T-helper 1 cell treated with Interleukin-12 subunit alpha and Interleukin-12 subunit beta and Interleukin-4 antibody, amounts not matched to agents 30 μg/mL and 1 μg/mL, for 36 hours (primary cell): Measurements from ENCODE around the gene ALDH3A1.

Experiments used
- H3K27ac Mint-ChIP-seq: one replicate; pipeline ENCODE4 v1.8.0; 2021; ENCODE audit warnings: mild to moderate bottlenecking, mixed read lengths
- H3K27me3 Mint-ChIP-seq: one replicate; pipeline ENCODE4 v1.8.0; 2021; ENCODE audit warnings: low read depth, mixed read lengths
- H3K36me3 Mint-ChIP-seq: one replicate; pipeline ENCODE4 v1.8.0; 2021; ENCODE audit warnings: low read depth, mixed read lengths
- H3K4me1 Mint-ChIP-seq: one replicate; pipeline ENCODE4 v1.8.0; 2021; ENCODE audit warnings: low read depth, mixed read lengths
- H3K4me3 Mint-ChIP-seq: one replicate; pipeline ENCODE4 v1.8.0; 2021; ENCODE audit warnings: mild to moderate bottlenecking, moderate library complexity, mixed read lengths
- H3K9me3 Mint-ChIP-seq: one replicate; pipeline ENCODE4 v1.8.0; 2021; ENCODE audit warnings: mixed read lengths

The ALDH3A1 gene

DNA sequence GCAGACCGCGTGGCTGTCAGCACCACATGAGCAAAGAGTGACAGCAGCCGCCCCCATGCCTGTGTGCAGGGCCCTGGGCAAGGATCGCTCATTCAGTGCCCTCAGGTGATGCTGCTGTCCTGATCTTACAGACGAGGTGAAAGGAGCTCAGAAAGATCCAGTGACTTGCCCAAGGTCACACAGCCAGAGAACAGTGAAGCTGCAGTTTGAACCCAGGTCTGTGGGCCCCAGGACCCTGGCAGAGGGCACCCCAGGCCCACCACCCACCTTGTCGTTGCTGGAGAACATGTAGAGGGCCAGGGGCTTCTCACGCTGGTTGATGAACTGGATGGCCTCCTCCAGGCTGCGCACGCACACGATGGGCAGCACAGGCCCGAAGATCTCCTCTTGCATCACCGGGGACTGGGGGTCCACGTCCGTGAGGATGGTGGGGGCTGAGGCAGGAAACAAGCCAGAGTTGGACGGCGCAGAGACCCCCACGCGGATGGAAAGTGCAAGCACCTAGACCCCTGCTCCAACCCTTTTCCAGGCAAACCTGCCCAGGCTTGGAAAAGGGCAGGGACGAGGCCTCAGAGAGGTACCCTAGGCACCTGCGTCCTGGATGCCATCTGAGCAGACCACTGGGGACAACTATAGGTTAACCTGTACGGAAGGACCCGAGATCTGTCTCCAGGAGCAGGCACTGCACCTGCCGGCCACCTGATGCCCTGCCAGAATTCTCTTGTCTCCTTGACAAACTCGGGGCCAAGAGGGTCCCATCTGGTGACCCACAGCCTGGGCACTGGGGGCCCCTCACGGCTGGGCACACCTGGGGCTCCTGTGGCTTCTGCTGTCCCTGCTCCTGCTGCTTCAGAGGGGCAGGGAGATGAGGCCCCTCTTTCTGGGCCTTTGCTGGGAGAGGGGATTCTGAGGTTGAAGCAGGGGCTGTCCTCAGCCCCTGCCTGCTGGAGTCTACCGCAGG lies 8.6 kb downstream of the ALDH3A1 start:
- Mint-ChIP-seq H3K4me3 (no peak overlapping the region), H3K36me3 (no peaks in the 10 kb centered on the region), H3K9me3 (no peaks in the 10 kb centered on the region), H3K27me3 (no peaks in the 10 kb centered on the region), H3K4me1 (no peaks in the 10 kb centered on the region), H3K27ac (no peak overlapping the region)

DNA sequence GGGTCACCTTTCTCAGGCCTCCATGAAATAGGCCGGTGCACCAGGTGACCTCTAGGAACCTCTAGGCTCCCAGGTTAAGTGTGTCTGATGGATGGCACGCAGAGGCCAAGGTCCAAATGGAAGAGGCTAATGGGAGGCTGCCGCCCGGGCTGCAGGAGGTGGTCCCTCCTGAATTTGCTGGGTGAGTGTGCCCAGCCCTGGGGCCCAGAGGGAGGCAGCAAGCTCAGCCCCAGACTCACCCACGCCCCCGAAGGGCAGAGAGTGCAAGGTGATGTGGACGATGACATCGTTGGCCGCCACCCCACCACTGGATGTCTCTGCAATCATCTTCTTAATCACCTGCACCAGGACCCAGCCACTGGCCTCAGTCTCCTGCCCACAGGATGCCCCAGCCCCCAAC lies 9.3 kb downstream of the ALDH3A1 start:
- no peaks in the 10 kb centered on the region for H3K9me3 Mint-ChIP-seq
- no peaks in the 10 kb centered on the region for H3K4me1 Mint-ChIP-seq
- H3K27ac Mint-ChIP-seq = no peak overlapping the region
- H3K27me3 Mint-ChIP-seq = no peaks in the 10 kb centered on the region
- no peaks in the 10 kb centered on the region for H3K36me3 Mint-ChIP-seq
- no peak overlapping the region for H3K4me3 Mint-ChIP-seq

DNA sequence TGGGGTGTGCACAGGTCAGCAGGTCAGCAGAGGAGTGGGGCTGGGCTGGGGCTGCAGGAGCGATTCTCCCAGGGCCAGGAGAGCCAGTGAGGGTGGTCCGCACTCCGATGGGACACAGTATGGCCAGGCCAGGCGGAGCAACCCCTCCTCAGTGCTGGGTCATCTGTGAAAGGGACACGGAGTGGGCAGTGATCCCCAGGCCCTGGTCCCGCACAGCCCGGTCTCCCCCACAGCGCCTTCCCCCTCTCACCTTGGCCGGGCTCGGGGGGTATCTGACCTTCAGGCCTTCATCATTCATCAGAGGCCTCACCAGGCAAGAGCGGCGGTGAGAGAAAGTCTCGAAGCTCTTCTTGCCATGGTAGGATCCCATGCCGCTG lies 10.0 kb downstream of the ALDH3A1 start:
- no peaks in the 10 kb centered on the region for H3K27me3 Mint-ChIP-seq
- no peaks in the 10 kb centered on the region for H3K36me3 Mint-ChIP-seq
- H3K9me3 Mint-ChIP-seq = no peaks in the 10 kb centered on the region
- no peak overlapping the region for H3K4me3 Mint-ChIP-seq
- no peak overlapping the region for H3K27ac Mint-ChIP-seq
- no peaks in the 10 kb centered on the region for H3K4me1 Mint-ChIP-seq

DNA sequence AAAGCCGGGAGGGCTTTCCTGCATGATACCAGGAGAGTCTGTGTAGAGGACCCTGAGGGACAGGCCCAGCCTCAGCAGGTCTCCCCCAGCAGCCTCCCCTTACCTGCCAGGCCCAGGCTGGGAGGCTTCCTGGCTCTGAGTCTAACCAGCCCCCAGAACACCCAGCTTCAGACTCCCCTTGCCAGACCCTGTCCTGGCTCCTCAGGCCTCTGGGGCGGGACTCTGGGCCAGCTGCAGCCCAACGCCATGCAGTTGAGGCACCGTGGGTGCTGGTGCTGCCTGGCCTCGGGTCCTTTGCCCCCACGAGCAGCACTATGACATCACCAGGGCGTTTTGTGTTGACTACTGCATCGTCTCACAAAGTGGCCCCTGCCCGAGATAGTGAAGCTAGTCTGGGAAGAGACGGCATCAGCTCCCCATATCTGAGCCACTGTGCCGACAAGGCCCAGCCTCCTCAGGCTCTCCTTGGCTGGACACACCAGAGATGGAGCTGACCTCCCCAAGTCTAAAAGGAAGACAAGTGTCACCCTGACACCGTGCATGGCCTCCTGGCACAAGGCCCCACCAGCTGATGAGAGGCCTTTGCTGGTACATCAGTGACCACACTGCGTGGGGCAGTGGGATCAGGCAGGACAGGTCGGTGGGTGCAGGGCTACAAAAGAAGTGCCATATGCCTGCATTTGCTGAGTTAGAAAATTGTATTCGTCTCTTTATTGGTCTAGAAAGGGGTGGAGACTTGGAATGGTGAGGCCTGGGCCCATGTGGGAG lies 10.6 kb downstream of the ALDH3A1 start:
- Mint-ChIP-seq H3K27me3 (no peaks in the 10 kb centered on the region), H3K4me1 (no peaks in the 10 kb centered on the region), H3K9me3 (no peaks in the 10 kb centered on the region), H3K27ac (no peak overlapping the region), H3K4me3 (no peak overlapping the region), H3K36me3 (no peaks in the 10 kb centered on the region)

DNA sequence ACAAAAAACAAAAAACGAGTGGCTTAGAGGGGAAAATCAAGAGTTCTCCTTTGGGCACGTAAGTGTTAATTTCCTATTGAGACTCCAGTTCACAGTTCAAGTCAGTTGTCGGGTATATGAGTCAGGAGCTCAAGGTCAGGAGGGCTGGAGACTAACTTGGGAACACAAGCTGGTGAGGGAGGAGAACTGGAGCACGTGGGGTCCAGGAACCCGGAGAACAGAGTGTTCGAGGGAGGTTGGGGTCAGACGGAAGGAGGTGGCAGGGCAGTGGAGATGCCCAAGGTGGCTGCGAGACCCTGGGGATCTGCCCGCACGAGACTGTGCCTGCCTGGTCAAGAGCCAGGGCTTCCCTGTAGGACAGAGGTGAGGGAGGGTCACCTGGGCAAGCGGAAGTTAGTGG lies 12.0 kb downstream of the ALDH3A1 start:
- Mint-ChIP-seq H3K9me3 (no peaks in the 10 kb centered on the region), H3K4me3 (no peak overlapping the region), H3K27me3 (no peaks in the 10 kb centered on the region), H3K36me3 (no peaks in the 10 kb centered on the region), H3K27ac (no peak overlapping the region), H3K4me1 (no peaks in the 10 kb centered on the region)

DNA sequence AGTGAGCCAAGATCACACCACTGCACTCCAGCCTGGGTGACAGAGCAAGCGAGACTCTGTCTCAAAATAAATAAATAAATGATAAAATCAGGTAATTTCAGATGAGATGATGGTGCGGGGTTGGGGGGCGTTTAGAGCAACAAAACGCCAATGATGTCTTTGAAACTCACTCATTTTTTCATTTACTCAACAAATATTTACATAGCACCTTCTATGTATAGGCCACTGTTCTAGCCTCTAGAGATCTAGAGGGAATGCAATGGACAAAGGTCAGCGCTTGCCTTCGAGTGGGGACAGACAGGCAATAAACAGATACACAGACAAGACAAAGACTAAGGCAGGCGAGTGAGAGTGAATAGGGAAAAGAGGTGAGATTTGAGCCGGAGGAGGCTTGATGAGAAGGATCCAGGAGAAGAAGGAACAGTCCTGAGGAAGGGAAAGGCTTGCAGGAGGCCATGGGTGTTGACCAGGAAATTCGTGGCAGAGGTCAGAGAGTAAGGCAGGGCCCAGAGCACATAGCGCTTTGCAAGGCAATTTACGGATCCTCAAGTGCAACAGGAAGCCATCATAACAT lies 14.1 kb downstream of the ALDH3A1 start:
- no peaks in the 10 kb centered on the region for H3K9me3 Mint-ChIP-seq
- no peak overlapping the region for H3K27ac Mint-ChIP-seq
- no peak overlapping the region for H3K4me3 Mint-ChIP-seq
- H3K4me1 Mint-ChIP-seq = no peaks in the 10 kb centered on the region
- H3K36me3 Mint-ChIP-seq = no peaks in the 10 kb centered on the region
- no peaks in the 10 kb centered on the region for H3K27me3 Mint-ChIP-seq

DNA sequence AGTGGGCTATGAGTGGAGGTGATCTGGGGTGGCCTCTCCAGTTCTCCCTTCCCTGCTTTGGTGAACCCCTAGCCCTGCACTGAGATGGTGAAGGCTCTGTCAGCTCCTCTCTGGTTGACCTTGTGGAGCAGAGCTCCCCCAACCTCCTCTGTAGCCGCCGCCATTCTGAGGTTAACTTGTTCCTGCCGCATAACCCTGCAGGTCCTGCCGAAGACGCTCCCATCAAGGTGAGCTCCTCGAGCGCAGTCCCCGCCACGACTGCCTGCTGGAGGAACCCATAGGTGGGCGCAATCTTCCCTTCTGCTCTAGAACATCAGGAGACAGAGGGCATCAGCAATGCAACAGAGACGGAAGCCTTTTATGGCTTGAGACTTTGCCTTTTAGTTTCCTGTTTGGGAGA lies 16.5 kb downstream of the ALDH3A1 start:
- Mint-ChIP-seq H3K4me1 (no peaks in the 10 kb centered on the region), H3K9me3 (no peaks in the 10 kb centered on the region), H3K27me3 (no peaks in the 10 kb centered on the region), H3K4me3 (no peak overlapping the region), H3K36me3 (no peaks in the 10 kb centered on the region), H3K27ac (no peak overlapping the region)

DNA sequence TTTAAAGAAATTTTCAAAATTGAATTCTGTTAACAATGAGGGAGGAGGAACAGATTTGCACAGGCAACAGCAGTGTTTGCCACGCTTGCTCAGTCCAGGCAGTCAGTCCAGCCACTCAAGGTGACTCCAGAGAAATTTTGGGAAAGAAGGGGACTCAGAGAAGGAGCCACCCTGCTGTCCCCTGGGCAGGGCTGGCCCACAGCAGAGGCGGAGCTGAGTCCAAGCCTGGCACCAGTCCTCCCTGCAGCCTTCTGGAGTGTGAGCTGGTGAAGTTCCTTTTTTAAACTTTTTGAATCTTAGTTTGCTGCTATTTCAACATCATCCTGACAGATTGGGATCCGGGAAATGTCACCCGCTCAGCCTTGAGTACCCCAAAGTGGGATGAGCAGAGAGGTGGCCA lies 17.3 kb downstream of the ALDH3A1 start:
- H3K4me3 Mint-ChIP-seq = no peak overlapping the region
- no peaks in the 10 kb centered on the region for H3K9me3 Mint-ChIP-seq
- H3K27ac Mint-ChIP-seq = no peak overlapping the region
- no peaks in the 10 kb centered on the region for H3K27me3 Mint-ChIP-seq
- no peaks in the 10 kb centered on the region for H3K4me1 Mint-ChIP-seq
- no peaks in the 10 kb centered on the region for H3K36me3 Mint-ChIP-seq

DNA sequence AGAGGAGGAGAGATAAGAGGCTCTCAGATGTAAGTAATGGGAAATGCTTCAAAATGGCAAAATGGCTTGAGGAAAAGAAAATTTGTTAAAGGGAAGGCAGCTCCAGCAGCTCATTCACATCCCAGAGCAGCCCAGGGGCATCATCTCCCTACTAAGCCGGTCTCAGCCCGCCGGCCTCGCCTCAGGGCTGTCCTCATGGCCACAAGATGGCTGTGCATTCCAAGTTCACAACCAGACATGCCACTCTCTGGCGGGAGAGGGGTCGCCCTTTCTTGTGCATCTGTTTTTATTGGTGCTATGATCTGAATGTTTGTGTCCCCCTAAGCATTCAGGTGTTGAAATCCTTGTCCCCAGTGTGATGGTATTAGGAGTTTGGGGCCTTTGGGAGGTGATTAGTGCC lies 18.2 kb downstream of the ALDH3A1 start:
- no peaks in the 10 kb centered on the region for H3K9me3 Mint-ChIP-seq

DNA sequence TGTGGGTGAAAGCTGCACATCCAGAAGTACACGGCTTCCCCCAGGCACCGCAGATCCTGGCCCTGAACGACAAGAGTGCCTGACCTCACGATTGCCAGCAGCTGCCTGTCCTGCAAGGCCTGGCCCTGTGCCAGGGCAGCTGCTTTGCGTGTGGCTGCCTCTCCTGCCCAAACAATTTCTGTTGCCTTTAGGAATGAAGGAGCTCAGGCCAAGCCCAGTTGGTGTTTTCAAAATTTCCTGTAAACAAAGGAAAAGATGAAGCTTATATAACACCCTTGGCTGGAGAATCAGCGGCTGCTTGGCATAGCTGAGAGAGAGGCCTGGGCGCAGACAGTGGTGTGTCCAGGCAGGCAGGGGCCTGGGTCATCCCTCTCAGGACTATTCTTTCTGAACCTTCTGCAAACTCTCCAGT lies 20.0 kb downstream of the ALDH3A1 start:
- Mint-ChIP-seq H3K36me3 (no peaks in the 10 kb centered on the region), H3K4me1 (peaks cover 6% of the 10 kb centered on the region), H3K27ac (no peak overlapping the region), H3K9me3 (no peaks in the 10 kb centered on the region), H3K4me3 (no peak overlapping the region), H3K27me3 (peaks cover 12% of the 10 kb centered on the region)

More for the DNA sequence above, 18.2 kb downstream of the ALDH3A1 start:
- Mint-ChIP-seq H3K4me1 (peaks cover 5% of the 10 kb centered on the region), H3K4me3 (no peak overlapping the region), H3K27me3 (peaks cover 9% of the 10 kb centered on the region), H3K27ac (no peak overlapping the region), H3K36me3 (no peaks in the 10 kb centered on the region)

DNA sequence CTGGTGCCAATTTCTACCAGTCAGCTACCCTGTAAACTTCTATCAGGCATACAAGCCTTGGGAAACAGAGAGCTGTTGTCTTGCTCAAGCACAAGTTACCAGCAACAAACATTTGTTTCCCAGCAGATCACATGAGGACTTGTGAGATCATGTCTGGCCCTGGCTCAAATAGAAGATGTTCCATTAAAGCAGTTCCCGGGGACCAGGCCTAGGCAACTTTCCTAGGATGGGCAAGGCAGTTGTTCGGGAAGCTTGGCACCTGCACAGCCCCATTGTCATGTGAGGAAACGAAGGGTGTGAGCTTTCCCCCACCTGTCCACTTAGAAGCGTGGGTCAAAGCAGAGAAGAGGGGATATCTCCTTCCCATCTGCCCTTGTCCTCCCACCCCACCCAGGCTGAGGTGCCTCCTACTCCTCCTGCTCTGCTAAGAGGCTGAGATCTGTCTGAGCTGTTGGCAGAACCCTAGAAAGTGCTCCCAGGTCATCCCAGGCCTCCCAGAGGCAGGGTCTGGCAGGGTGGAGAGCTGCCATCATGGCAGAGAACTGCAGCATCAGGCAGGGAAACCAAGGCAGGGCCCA lies 20.5 kb downstream of the ALDH3A1 start:
- H3K4me3 Mint-ChIP-seq = no peak overlapping the region
- no peaks in the 10 kb centered on the region for H3K36me3 Mint-ChIP-seq
- H3K27ac Mint-ChIP-seq = no peak overlapping the region
- peaks cover 12% of the 10 kb centered on the region for H3K27me3 Mint-ChIP-seq
- H3K4me1 Mint-ChIP-seq = peaks cover 6% of the 10 kb centered on the region
- no peaks in the 10 kb centered on the region for H3K9me3 Mint-ChIP-seq

DNA sequence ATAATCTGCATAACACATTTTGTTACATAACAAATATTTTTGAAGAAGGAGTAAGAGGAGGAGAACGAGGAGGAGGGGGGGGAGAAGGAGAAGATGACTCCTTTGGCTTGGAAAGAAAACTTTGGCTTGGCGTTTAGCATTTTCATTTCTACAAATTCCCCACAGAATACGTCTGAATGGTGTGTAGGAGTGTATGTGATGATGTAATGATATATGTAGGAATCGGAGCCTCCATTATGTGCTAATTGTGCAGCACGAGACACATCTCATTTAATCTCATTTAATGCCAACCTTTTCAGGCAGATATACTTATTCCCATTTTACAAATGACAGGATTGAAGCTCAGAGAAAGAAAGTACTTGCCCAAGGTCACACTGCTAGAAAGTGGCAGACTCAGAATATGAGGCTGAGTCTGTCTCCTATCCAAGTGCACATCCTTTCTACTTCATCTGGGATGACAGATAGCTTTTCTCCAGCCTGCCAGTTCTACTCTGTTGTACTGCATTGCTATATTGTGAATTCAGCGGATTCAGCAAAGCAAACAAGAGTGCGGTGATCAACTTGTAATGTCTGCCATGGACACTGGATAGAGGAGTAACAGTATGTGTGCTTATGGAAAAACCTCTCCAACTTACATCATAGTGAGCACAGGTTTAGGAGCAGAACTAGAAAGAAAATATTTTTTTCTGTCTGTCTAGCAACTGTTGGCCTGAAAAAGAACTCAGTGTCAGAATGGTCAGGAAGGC lies 21.3 kb downstream of the ALDH3A1 start:
- peaks cover 6% of the 10 kb centered on the region for H3K4me1 Mint-ChIP-seq
- H3K36me3 Mint-ChIP-seq = no peaks in the 10 kb centered on the region
- H3K9me3 Mint-ChIP-seq = no peaks in the 10 kb centered on the region
- no peak overlapping the region for H3K27ac Mint-ChIP-seq
- H3K4me3 Mint-ChIP-seq = no peak overlapping the region
- peaks cover 15% of the 10 kb centered on the region for H3K27me3 Mint-ChIP-seq

DNA sequence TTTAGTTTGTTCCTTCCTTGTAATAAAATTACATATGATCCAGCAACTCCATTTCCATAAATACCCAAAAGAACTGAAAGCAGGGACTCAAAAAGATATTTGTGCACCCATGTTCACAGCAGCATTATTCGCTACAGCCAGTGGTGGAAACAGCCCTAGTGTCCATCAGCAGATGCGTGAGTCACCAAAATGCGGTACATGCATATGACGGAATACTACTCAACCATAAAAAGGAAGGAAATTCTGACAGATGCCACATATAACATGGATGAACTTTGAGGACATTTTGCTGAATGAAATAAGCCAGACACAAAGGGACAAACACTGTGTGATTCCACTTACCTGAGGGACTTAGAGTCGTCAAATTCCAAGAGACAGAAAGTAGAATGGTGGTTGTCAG lies 22.6 kb downstream of the ALDH3A1 start:
- H3K9me3 Mint-ChIP-seq = no peaks in the 10 kb centered on the region
- H3K27ac Mint-ChIP-seq = no peak overlapping the region
- H3K4me1 Mint-ChIP-seq = peaks cover 6% of the 10 kb centered on the region
- peaks cover 15% of the 10 kb centered on the region for H3K27me3 Mint-ChIP-seq
- H3K4me3 Mint-ChIP-seq = no peak overlapping the region
- no peaks in the 10 kb centered on the region for H3K36me3 Mint-ChIP-seq
